Activated effector memory CD4-positive, alpha-beta T cell treated with anti-CD3 and anti-CD28 coated beads, Interleukin-2, amount 50 U/mL, for 16 hours (primary cell): Measurements from ENCODE around the gene KCTD14.
"Not testable (repeated sequence)": the region's sequence is repeated elsewhere in the genome, so short reads cannot be mapped to it uniquely, and the experiment has no call there.

ENCODE experiments used
- DNase-seq: peaks from one replicate; pipeline ENCODE4 v3.0.0-alpha.2; 2020

Gene KCTD14

GRCh38 chr11:78045851-78046485 is 22.9 kb upstream of the KCTD14 start:
- DNase-seq, result peak; percentile 92

GRCh38 chr11:78044706-78045105 is 21.6 kb upstream of the KCTD14 start:
- no peak for DNase-seq

DNA sequence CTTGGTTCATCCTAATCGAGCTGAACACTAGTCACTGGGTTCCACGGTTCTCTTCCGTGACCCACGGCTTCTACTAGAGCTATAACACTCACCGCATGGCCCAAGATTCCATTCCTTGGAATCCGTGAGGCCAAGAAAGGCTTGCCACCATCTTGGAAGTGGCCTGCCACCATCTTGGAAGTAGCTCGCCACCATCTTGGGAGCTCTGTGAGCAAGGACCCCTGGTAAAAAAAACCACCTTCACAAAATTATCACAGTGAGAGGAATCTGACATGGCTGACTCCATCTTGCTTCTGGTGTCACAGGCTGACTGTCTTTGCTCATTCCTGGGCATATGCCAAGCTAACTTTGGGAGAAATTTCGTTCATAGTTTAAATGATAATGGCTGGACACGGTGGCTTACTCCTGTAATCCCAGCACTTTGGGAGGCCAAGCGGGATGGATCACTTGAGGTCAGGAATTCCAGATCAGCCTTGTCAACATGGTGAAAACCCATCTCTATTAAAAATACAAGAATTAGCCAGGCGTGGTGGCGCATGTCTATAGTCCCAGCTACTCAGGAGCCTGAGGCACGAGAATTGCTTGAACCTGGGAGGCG is 18.9 kb upstream of the KCTD14 start:
- no peak for DNase-seq

DNA sequence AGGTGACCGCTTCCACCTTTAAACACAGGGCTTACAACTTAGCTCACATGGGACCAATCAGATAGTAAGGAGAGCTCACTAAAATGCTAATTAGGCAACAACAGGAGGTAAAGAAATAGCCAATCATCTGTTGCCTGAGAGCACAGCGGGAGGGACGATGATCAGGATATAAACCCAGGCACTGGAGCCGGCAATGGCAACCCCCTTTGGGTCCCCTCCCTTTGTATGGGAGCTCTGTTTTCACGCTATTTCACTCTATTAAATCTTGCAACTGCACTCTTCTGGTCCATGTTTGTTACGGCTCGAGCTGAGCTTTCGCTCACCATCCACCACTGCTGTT is 18.3 kb upstream of the KCTD14 start:
- DNase-seq, result not testable (repeated sequence)

GRCh38 chr11:78040691-78041379 is 17.8 kb upstream of the KCTD14 start:
- no peak for DNase-seq

GRCh38 chr11:78039919-78040671 is 17.0 kb upstream of the KCTD14 start:
- peak; percentile 66 for DNase-seq

DNA sequence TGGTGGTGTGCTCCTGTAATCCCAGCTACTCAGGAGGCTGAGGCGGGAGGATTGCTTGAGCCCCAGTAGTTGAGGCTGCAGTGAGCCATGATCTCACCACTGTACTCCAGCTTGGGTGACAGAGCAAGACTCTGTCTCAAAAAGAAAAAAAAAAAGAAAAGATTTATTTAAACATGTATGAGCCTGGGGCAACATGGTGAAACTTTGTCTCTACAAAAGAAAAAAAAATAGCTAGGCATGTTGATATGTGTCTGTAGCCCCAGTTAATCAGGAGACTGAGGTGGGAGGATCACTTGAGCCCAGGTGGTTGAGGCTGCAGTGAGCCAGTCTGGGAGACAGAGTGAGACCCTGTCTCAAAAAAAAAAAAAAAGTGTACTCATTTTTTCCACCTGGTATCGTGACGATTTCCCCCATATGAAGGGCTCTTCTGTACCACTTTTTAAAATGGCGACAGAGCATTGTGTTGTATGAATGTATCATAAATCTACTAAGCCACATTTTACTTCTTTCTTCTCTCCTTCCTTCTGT is 16.4 kb upstream of the KCTD14 start:
- DNase-seq, result no peak

GRCh38 chr11:78038697-78039313 is 15.7 kb upstream of the KCTD14 start:
- no peak for DNase-seq

GRCh38 chr11:78037825-78038620 is 14.9 kb upstream of the KCTD14 start:
- no peak for DNase-seq

GRCh38 chr11:78037056-78037455 is 14.0 kb upstream of the KCTD14 start:
- no peak for DNase-seq

DNA sequence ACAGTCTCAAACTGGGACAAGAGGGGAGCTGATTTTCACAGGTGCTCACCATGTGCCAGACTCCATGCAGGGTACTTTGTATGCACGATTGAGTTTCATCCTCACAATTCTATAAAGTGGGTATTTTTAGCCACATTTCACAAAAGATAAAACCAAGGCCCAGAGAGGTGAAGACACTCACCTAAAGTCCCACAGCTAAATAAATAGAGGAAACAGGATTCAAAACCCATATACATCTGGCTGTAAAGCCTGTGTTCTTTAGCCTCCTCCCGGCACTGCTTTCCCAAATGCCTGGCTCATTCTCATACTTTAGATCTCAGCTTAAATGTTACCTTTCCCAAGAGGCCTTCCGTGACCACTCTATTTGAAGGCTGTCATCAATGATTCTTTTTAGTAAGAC is 13.2 kb upstream of the KCTD14 start:
- DNase-seq, result no peak

DNA sequence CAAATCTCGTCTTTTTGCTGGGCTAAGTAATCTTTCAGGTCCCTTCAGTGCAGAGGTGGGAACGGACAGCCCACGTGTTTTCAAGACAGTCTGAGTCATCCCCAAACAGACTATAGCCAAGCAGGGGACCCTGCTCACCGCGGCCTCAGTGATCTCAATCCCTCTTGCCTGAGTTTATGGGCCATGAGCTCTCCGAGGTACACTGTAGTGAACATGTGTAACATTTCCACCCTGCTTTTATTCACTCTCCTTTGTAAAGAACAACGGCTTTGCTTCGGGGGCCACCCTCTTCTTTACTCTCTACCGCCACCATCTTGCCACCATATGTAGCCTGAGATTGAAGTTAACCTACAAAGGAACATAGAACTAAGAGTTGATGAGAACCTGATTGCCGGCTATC is 11.5 kb upstream of the KCTD14 start:
- no peak for DNase-seq

DNA sequence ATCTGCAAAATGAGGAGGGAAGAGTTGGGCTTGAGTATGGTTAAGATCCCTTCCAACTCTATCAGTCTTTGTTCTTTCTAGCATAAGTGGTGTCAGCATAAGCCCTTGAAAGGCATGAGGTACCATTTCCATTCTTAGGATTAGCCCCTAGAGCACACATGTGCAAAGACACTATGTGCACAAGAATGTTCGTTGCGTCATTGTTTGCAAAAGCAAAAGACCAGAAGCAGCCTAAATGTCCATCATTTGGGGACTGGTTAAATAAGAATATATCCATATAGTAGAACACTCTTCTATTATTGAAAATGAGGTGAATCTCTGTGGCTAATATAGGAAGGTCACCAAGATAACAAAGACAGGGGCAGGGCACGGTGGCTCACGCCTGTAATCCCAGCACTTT is 10.0 kb upstream of the KCTD14 start:
- DNase-seq, result no peak

DNA sequence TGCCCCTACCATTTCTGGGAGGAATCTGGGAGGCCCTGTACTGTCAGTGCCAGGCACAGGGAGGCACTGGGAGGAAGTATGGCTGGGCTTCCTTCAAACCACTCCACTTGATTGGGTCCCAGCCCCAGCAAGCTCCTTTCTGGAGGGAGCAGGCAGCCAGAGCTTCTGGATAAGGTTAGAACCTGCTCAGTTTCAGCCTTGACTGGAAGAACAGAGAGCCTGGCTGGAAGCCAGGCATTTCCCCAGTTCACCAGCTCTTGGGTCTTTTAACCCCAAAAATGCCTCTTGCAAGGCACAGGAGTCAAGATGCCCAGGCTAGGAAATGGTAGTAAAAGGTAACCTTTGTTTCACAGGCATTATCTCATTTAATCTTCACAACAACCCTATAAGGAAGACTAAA is 9.0 kb upstream of the KCTD14 start:
- no peak for DNase-seq

DNA sequence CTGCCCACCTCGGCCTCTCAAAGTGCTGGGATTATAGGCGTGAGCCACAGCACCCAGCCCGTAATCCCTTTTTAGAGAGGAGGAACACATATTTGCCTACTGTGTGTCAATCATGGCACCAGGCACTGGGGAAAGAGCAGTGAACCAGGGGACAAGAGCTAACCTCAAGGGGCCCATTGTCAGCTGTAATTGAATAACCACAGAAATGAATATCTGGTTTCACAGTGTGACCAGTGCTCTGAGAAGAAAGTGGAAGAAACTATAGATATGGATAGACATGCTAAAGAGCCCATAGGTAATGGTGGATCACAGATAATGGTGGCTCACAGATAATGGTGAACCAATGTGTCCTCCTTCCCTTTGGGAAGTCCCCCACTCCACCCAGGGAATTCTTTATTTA is 8.6 kb upstream of the KCTD14 start:
- DNase-seq, result no peak

DNA sequence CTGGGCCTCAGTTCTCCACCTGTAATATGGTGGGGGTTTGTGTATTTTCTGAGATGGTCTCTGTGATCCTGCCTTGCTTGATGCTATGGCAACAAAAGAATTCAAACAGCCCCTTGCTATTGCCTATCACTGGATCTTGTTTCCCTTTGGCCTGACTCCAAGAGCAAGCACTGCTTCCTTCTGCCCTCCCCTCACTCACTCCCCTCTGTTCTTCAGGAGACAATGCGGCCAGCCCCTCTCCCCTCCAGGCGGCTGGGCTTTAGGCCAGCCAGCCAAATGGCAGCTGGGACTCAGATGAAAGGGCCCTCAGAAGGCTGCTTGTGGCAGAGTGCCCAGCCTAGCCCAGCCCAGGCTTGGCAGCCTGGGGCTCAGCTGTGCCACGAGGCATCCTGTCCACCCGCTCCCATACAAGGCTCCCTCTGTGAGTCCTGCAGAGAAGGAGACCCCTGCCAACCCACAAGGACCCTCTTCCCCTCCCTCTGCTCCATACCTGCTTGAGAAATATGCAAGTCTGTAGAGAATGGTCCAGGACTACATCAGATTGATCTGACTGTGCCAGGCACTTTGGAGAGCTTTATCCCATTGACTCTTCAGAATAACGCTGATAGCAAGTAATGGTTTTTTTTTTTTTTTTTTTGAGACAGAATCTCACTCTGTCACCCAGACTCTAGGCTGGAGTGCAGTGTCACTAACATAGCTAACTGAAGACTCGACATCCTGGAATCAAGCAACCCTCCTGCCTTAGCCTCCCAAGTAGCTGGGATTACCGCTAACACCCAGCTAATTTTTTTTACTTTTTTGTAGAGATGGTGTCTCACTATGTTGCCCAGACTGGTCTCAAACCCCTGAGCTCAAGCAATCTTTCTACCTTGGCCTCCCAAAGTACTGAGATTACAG is 7.6 kb upstream of the KCTD14 start:
- DNase-seq, result no peak

DNA sequence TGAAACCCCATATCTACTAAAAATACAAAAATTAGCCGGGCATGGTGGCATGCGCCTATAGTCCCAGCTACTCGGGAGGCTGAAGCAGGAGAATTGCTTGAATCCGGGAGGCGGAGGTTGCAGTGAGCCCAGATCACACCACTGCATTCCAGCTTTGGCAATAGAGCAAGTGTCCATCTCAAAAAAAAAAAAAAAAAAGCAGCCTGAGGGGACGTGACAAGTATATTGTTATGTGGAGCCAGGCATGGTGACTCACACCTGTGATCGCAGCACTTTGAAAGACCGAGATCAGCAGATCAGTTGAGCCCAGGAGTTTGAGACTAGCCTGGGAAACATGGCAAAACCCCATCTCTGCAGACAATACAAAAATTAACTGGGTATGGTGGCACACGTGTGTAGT is 5.3 kb upstream of the KCTD14 start:
- not testable (repeated sequence) for DNase-seq

GRCh38 chr11:78027759-78028158 is 4.7 kb upstream of the KCTD14 start:
- no peak for DNase-seq

DNA sequence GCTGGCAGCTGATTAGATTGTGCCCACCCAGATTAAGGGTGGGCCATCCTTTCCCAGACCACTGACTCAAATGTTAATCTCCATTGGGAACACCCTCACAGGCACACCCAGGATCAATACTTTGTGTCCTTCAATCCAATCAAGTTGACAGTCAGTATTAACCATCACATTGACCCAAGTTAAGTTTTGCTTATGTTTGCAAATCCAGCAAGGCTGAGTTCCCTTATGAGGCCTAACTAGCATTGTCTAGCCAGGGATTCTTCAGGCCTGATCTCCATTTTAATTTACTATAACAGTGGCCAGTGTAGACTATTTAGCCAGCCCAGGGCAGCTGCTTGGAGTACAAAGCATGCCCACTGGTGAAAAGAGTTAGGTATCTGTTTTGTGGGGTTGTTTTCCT is 2.3 kb upstream of the KCTD14 start:
- no peak for DNase-seq

GRCh38 chr11:78023426-78023825 is 350 bp upstream of the KCTD14 start:
- DNase-seq, result no peak

GRCh38 chr11:78021611-78022010 is 1.5 kb downstream of the KCTD14 start:
- DNase-seq, result no peak
